ENCODE measurements around the gene GRB10. TPM values are rescaled to one million over a fixed set of nuclear protein-coding genes. Genes with fewer than 3 reads are reported as not detected.
"Not testable (repeated sequence)": the region's sequence is repeated elsewhere in the genome, so short reads cannot be mapped to it uniquely, and the experiment has no call there.

GRB10 gene
- total RNA-seq, 2 experiments from 2014 or later: 4.4 TPM

DNA sequence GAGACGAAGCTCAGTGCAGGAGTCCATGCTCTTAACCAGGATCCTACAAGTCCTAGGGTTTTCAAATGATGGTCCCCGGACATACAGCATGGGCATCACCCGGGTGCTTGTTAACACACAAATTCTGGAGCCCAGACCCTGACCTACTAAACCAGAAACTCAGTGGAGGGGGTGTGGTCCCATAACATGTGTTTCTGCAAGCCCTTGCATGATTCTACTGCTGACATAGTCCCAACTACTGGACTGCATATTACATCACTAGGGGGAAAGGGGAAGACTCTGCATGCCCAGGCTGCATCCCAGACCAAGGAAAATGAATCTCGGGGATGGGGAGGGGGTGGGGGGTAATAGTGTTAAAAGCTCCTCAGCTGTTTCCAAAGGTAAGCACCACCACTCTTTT, 40.3 kb downstream of the GRB10 start:
- H3K4me1 Mint-ChIP-seq: peaks cover 21% of the 10 kb centered on the region
- no peak for DNase-seq
- CTCF ChIA-PET: no interaction called here
- H3K9me3 Mint-ChIP-seq: peaks cover 3% of the 10 kb centered on the region
- POLR2A ChIA-PET: no interaction called here
- no peak overlapping the region for H3K27ac Mint-ChIP-seq
- no peak overlapping the region for H3K4me3 Mint-ChIP-seq
- no peaks in the 10 kb centered on the region for H3K27me3 Mint-ChIP-seq
- no peaks in the 10 kb centered on the region for H3K36me3 Mint-ChIP-seq (ENCODE audit: low read depth)

DNA sequence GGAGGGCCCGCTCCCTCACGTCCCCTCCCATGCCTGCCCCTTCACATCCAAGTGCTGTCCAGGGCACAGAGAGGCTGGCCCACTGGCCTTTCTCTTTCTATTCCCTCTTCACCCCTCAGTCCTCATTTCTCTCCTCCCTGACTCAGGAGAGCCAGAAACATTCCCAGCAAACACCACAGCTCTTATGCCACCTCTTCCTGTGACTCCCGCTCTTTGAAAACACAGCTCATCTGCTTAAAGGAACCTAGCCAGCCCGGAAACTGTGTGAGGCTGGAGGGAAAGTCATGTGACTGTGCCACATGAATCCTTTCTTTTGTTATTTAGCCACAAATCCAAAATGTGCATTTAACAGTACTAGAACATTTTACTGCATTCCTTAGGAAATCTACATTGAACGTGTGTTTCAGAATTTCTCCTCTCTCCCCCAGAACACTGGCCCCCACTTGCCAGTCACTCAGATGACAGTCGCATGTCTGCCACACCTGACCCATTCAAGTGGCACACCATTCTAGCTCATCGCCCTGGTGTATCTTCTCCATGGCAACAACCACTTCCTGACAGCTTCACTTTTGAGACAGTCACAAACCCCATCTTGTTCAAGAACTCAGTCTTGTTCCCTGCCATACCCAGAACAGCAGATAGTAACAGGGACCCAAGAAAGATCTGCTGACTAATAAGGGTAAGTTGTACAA, 42.8 kb downstream of the GRB10 start:
- Mint-ChIP-seq H3K27me3 (no peaks in the 10 kb centered on the region), H3K4me3 (peak overlapping the region; percentile 37), H3K4me1 (peaks cover 28% of the 10 kb centered on the region), H3K36me3 (ENCODE audit: low read depth) (no peaks in the 10 kb centered on the region), H3K27ac (peak overlapping the region; percentile 87), H3K9me3 (peaks cover 3% of the 10 kb centered on the region)
- CTCF ChIA-PET: interaction anchor here (0.6 to 1.3 kb wide), 4 partner anchors 10 to 378 kb away, joined by 3 to 4 read pairs (median 3); no protein-coding TSS in a partner anchor
- DNase-seq: peak; percentile 85
- POLR2A ChIA-PET: no interaction called here

DNA sequence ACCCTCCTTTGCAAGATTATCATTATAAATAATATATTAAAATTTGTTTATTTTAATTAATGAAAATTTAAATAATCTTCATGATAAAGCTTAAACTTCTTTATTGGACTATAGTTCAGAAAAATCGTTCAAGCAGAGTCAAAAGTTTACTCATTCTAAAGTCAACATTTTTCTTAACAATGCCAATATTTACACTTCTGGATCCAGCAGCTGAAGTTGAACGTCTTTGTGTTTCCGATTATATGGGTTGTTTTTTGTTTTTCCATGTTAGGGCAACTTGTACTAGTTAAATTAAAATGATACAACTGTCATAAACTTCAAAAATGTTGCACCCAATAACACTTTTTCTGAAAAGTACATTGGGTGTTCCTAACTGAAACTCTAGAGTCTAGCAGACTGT, 43.8 kb downstream of the GRB10 start:
- ChIA-PET POLR2A (no interaction called here), CTCF (interaction anchor here (0.5 to 0.7 kb wide), 2 partner anchors 14 to 68 kb away, joined by 3 read pairs; no protein-coding TSS in a partner anchor)
- Mint-ChIP-seq H3K4me3 (no peak overlapping the region), H3K9me3 (peaks cover 3% of the 10 kb centered on the region), H3K36me3 (ENCODE audit: low read depth) (no peaks in the 10 kb centered on the region), H3K27me3 (no peaks in the 10 kb centered on the region), H3K4me1 (peaks cover 31% of the 10 kb centered on the region), H3K27ac (no peak overlapping the region)
- DNase-seq: no peak

DNA sequence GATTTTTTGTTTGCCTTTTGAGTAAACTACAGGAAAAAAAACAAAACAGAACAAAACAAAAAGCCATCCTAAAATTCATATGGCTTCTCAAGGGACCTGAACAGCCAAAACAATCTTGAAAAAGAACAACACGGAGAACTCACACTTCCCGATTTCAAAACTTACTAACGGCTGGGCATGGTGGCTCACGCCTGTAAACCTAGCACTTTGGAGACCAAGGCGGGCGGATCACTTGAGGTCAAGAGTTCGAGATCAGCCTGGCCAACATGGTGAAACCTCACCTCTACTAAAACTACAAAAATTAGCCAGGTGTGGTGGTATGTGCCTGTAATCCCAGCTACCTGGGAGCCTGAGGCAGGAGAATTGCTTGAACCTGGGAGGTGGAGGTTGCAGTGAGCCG, 46.9 kb downstream of the GRB10 start:
- DNase-seq; POLR2A ChIA-PET; H3K27me3 Mint-ChIP-seq; H3K36me3 Mint-ChIP-seq (ENCODE audit: low read depth); H3K27ac Mint-ChIP-seq; H3K4me3 Mint-ChIP-seq; H3K9me3 Mint-ChIP-seq: not testable (repeated sequence)
- peaks cover 27% of the 10 kb centered on the region for H3K4me1 Mint-ChIP-seq
- CTCF ChIA-PET: interaction anchor here (1.7 kb wide), 1 partner anchor 267 kb away, joined by 3 read pairs; no protein-coding TSS in a partner anchor

DNA sequence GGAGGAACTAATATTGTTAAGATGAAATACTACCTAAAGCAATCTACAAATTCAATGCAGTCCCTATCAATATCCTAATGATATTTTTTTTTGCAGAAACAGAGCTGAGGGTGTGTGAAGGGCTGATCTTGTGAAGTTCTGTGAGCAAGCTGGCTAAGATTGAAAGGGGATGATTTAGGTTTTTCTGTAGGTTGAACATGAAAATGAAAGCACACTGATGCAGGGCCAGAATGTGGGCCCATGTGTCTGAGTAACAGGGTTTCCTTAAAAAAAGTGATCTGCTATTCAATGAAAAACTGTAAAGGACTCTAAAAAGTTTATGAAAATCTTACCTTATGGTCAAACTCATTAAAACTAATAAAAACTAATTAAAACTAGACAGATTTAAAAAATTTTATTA, 47.4 kb downstream of the GRB10 start:
- no peak for DNase-seq
- POLR2A ChIA-PET: no interaction called here
- no peaks in the 10 kb centered on the region for H3K36me3 Mint-ChIP-seq (ENCODE audit: low read depth)
- CTCF ChIA-PET: interaction anchor here (1.7 kb wide), 1 partner anchor 267 kb away, joined by 3 read pairs; no protein-coding TSS in a partner anchor
- peak overlapping the region; percentile 13 for H3K27ac Mint-ChIP-seq
- H3K4me3 Mint-ChIP-seq: no peak overlapping the region
- peaks cover 3% of the 10 kb centered on the region for H3K9me3 Mint-ChIP-seq
- H3K4me1 Mint-ChIP-seq: peaks cover 23% of the 10 kb centered on the region
- H3K27me3 Mint-ChIP-seq: no peaks in the 10 kb centered on the region

- Mint-ChIP-seq H3K27me3 (no peaks in the 10 kb centered on the region), H3K4me3 (no peak overlapping the region), H3K36me3 (ENCODE audit: low read depth) (no peaks in the 10 kb centered on the region), H3K27ac (no peak overlapping the region), H3K9me3 (peaks cover under 1% of the 10 kb centered on the region), H3K4me1 (peaks cover 14% of the 10 kb centered on the region)
- POLR2A ChIA-PET: no interaction called here
- no peak for DNase-seq
- CTCF ChIA-PET: no interaction called here
Measured at GRCh38 chr7:50734246-50734645, 48.5 kb downstream of the GRB10 start.

DNA sequence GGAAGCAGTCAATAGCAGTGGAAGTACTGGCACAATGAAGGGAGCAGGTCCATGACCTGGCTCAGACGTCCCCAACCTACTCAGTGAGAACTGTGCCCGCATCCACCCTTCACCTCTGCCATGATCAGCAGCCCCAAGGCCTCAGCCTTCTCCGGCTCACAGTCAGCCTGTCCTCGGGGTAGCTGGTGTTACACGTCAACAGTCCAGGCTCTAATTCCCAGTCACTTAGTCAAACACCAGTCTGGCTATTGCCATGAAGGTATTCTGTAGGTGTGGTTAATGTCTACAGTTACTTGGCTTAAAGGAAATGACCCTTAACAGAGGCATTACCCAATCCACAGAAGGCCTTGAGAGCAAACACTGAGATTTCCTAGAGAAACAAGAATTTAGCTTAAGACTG, 49.1 kb downstream of the GRB10 start:
- Mint-ChIP-seq H3K9me3 (no peaks in the 10 kb centered on the region), H3K4me3 (no peak overlapping the region), H3K27me3 (no peaks in the 10 kb centered on the region), H3K36me3 (ENCODE audit: low read depth) (no peaks in the 10 kb centered on the region), H3K27ac (no peak overlapping the region), H3K4me1 (peaks cover 10% of the 10 kb centered on the region)
- DNase-seq: no peak
- ChIA-PET CTCF (no interaction called here), POLR2A (no interaction called here)

- H3K27ac Mint-ChIP-seq: no peak overlapping the region
- no peaks in the 10 kb centered on the region for H3K9me3 Mint-ChIP-seq
- no peaks in the 10 kb centered on the region for H3K36me3 Mint-ChIP-seq (ENCODE audit: low read depth)
- no peak for DNase-seq
- H3K27me3 Mint-ChIP-seq: no peaks in the 10 kb centered on the region
- CTCF ChIA-PET: interaction anchor here (0.6 kb wide), 1 partner anchor 78 kb away, joined by 3 read pairs; no protein-coding TSS in a partner anchor
- H3K4me3 Mint-ChIP-seq: no peak overlapping the region
- H3K4me1 Mint-ChIP-seq: peaks cover 10% of the 10 kb centered on the region
- POLR2A ChIA-PET: no interaction called here
Measured at GRCh38 chr7:50731703-50732582, 50.8 kb downstream of the GRB10 start.

- POLR2A ChIA-PET: no interaction called here
- no peaks in the 10 kb centered on the region for H3K27me3 Mint-ChIP-seq
- H3K4me3 Mint-ChIP-seq: no peak overlapping the region
- no peaks in the 10 kb centered on the region for H3K9me3 Mint-ChIP-seq
- no peak for DNase-seq
- peaks cover 9% of the 10 kb centered on the region for H3K4me1 Mint-ChIP-seq
- CTCF ChIA-PET: interaction anchor here (0.6 to 1.7 kb wide), 2 partner anchors 9 to 79 kb away, joined by 3 to 4 read pairs; no protein-coding TSS in a partner anchor
- H3K27ac Mint-ChIP-seq: no peak overlapping the region
- no peaks in the 10 kb centered on the region for H3K36me3 Mint-ChIP-seq (ENCODE audit: low read depth)
Measured at GRCh38 chr7:50730446-50731400, 52.0 kb downstream of the GRB10 start.

DNA sequence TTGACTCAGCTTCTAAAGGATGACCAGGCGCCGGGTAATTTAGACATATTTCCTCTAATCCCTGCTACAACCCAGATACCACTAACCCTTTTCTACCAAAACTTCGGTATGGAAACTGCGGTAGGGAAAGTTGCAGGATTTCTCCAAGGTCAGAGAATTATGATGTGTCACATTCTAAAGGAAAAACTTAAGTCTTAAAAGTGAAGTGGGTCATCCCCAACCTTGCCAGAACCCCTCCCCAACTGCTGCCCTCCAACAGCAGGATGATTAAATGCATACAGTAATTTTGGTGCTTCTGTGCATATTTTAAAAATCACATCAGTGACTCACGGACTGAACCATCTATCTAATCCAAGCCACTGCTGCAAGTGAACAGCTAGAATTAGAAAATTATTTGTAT, 52.7 kb downstream of the GRB10 start:
- H3K36me3 Mint-ChIP-seq (ENCODE audit: low read depth): no peaks in the 10 kb centered on the region
- POLR2A ChIA-PET: no interaction called here
- peaks cover 4% of the 10 kb centered on the region for H3K4me1 Mint-ChIP-seq
- DNase-seq: no peak
- H3K9me3 Mint-ChIP-seq: no peaks in the 10 kb centered on the region
- H3K4me3 Mint-ChIP-seq: no peak overlapping the region
- CTCF ChIA-PET: interaction anchor here (0.7 to 1.7 kb wide), 2 partner anchors 10 to 104 kb away, joined by 4 to 5 read pairs; no protein-coding TSS in a partner anchor
- H3K27me3 Mint-ChIP-seq: no peaks in the 10 kb centered on the region
- H3K27ac Mint-ChIP-seq: no peak overlapping the region

GRCh38 chr7:50728184-50728583, 54.5 kb downstream of the GRB10 start:
- Mint-ChIP-seq H3K4me3 (no peak overlapping the region), H3K36me3 (ENCODE audit: low read depth) (no peaks in the 10 kb centered on the region), H3K27ac (no peak overlapping the region), H3K27me3 (no peaks in the 10 kb centered on the region), H3K4me1 (peaks cover 9% of the 10 kb centered on the region), H3K9me3 (no peaks in the 10 kb centered on the region)
- no peak for DNase-seq
- ChIA-PET CTCF (no interaction called here), POLR2A (no interaction called here)

- POLR2A ChIA-PET: no interaction called here
- Mint-ChIP-seq H3K4me3 (no peak overlapping the region), H3K27ac (no peak overlapping the region), H3K36me3 (ENCODE audit: low read depth) (no peaks in the 10 kb centered on the region), H3K4me1 (peaks cover 9% of the 10 kb centered on the region), H3K9me3 (no peaks in the 10 kb centered on the region), H3K27me3 (no peaks in the 10 kb centered on the region)
- CTCF ChIA-PET: no interaction called here
- no peak for DNase-seq
Measured at GRCh38 chr7:50727711-50728110, 55.0 kb downstream of the GRB10 start.
